HCT116 (cell line): Measurements from ENCODE around the gene PRM1.

Experiments
- ZFX ChIP-seq: fragments of 450-650 bp; IDR thresholded peaks from 2 replicates; pipeline ENCODE4 v1.6.1; 2017
- TF ChIP-seq, protein P1 (sequence below), 3 experiments: fragments of 200-600 bp in 1 of 3; sonication (generic) in 1 of 3; IDR thresholded peaks in 2 of 3; conservative IDR thresholded peaks in 1 of 3; 2 replicates each; pipeline ENCODE4 v1.5.1; 2012 to 2017; ENCODE audit warnings: low read depth in 2 of 3, low read length in 2 of 3, antibody characterized with exemption in 1 of 3, borderline replicate concordance in 1 of 3, control low read depth in 1 of 3, mild to moderate bottlenecking in 1 of 3, mixed read lengths in 1 of 3, mixed run types in 1 of 3, moderate library complexity in 1 of 3; ENCODE audit not compliant: insufficient read depth in 1 of 3

DNA sequence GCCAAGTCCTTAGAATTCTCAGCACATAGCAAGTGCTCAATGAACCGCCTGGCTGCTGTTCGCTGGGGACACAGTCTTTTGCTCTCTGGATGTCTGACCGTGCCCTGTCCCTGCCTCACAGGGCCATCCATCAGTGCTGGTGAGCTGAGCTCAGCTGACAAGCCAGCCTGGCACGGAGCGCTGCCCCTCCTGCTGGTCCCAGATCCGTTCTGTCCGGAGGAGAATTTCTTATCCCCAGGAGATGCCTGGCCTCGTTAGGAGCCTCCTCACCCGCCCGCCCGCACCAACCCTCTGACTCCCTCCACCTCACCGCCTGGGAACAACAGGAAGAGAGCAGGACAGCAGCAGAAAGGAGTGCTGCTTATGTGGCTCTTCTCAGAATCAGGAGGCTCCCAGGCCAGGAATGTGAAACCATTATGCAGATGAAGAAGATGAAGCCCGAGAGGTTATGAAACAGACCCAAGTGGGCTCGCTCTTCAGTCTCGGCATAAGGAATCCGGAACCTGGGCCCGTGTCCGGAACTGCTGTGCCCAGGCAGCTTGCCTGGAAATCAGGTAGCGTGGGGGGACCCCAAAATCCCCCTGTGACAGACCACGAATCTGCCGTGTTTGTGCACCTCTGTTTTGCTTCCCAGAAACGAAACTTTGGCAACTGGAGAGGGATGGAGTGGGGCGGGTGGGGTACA is 35.3 kb upstream of the PRM1 start:
- TF ChIP-seq, protein P1, sequence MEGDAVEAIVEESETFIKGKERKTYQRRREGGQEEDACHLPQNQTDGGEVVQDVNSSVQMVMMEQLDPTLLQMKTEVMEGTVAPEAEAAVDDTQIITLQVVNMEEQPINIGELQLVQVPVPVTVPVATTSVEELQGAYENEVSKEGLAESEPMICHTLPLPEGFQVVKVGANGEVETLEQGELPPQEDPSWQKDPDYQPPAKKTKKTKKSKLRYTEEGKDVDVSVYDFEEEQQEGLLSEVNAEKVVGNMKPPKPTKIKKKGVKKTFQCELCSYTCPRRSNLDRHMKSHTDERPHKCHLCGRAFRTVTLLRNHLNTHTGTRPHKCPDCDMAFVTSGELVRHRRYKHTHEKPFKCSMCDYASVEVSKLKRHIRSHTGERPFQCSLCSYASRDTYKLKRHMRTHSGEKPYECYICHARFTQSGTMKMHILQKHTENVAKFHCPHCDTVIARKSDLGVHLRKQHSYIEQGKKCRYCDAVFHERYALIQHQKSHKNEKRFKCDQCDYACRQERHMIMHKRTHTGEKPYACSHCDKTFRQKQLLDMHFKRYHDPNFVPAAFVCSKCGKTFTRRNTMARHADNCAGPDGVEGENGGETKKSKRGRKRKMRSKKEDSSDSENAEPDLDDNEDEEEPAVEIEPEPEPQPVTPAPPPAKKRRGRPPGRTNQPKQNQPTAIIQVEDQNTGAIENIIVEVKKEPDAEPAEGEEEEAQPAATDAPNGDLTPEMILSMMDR (IDR thresholded peaks at IDR 0.05 in 2 of 3, conservative IDR thresholded peaks at IDR 0.05 in 1 of 3; ENCODE audit: borderline replicate concordance in 1 of 3, insufficient read depth in 1 of 3, low read depth in 2 of 3, low read length in 2 of 3): no peak
- TF ChIP-seq ZFX: no peak
